GM21528 (cell line): ENCODE data around the gene DCDC2C.

Experiments
- ATAC-seq: cut with Tn5 transposase; IDR thresholded peaks from one replicate; pipeline ENCODE4 v1.9.1; 2021; ENCODE audit warnings: mild to moderate bottlenecking, moderate library complexity; ENCODE audit not compliant: unreplicated experiment, low FRiP score

The DCDC2C gene

DNA sequence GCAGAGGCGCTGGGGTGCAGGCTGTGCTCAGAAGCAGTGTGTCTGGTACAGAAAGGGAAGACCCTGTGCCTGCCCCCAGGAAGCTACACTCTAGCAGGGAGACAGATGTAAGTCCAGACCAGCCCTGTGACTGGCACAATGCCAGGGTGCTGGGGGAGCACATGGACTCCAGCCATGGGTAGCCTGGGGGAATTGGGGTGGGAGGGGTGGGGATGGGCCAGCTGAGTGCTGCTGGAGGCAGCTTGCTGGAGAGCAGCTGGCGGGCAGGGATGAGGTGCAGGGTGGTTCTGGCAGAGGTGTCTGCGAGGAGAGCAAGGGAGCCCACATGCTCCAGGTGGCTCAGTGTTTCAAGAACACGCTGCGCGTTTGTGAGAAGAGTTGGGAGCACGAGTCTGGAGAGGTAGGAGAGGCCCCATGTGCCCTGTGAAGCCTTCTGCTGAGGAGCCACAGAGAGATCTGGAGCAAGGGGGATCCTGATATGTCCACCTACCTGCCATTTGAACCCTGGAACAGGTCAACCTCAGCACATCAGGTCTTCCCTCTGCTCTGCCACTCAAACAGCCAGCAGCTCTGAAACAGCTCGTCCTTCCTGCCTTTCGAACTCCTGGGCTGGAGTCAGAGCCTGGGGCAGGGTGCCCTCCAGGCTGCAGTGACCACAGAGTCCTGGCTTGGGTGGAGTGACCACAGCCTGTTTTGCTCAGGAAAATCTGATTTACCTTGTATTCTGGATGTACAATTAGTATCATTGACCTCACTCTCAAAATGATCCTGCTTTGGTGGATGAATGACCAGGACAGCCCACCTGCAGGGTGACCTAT lies 30.3 kb upstream of the DCDC2C start:
- no peak for ATAC-seq

DNA sequence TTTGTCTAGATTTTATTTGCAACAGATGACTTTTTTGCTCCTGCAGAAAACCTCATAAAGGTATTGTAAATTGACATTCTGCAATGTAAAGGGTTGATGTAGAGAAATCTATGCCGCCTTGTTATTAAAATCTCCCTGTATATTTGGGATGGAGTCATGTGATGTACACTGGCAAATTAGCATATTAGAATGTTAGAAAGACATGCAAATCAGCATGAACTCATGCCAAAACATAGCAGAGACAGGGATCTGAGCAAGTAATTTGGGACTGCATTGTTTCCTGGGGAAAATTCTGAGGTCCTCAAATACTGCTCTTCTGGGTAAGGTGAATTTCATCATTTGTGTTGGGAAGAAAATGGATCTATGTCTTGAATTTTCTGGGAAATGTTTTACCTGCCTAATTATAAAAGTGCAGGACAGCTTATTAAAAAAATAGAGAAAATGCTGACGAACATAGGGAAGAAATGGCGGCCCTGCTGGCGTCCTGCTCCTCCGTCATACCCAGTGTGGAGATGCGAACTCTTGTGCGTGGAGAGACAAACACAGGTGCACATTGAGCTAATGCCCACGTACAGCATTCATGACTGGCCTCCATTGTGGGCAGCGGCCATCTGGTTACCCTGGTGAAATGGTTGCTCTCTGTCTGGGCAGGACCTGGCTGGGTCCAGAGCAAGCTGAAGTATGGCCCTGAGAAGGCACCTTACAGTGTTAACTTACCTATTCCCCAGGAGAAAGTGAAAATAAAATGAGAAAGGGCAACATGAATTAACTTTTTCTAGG lies 29.1 kb upstream of the DCDC2C start:
- no peak for ATAC-seq

DNA sequence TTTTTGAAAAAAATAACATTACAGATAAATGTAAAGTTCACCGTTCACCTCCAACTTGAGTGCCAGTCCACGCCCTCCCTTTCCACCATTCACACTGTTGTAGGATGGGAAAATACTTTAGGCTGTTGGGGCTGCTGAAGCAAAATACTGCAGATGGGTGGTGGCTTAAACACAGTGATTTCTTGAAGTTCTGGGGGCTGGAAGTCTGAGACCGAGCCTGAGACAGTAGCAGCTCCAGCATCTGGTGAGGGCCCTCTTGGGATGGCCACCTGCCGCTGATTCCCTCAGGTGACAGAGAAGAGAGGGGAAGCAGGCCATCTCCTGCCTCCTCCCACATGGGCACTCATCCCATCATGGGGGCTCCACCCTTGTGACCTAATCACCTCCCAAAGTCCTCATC lies 27.7 kb upstream of the DCDC2C start:
- ATAC-seq, result no peak

GRCh38 chr2:3677436-3677835 lies 25.9 kb upstream of the DCDC2C start:
- ATAC-seq, result no peak

GRCh38 chr2:3678212-3678611 lies 25.2 kb upstream of the DCDC2C start:
- ATAC-seq, result no peak

DNA sequence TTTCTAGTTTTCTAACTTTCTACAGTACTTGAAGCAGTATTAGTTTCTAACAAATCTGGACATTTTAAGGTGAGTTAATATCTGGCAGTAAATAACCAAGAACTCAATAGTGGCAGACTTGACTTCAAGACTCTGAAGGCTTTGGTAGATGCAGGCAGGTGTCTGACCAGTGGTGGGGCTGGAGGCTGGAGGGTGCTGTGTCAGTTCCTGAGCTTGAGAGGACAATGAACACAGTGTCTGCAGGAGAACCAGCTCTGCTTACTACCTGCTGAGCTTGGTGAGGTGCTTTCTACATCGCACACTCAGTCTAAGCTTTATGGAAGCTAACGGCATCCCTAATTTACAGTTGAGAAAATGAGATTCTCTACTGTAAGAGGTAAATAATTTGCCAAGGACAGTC lies 24.2 kb upstream of the DCDC2C start:
- ATAC-seq, result no peak

DNA sequence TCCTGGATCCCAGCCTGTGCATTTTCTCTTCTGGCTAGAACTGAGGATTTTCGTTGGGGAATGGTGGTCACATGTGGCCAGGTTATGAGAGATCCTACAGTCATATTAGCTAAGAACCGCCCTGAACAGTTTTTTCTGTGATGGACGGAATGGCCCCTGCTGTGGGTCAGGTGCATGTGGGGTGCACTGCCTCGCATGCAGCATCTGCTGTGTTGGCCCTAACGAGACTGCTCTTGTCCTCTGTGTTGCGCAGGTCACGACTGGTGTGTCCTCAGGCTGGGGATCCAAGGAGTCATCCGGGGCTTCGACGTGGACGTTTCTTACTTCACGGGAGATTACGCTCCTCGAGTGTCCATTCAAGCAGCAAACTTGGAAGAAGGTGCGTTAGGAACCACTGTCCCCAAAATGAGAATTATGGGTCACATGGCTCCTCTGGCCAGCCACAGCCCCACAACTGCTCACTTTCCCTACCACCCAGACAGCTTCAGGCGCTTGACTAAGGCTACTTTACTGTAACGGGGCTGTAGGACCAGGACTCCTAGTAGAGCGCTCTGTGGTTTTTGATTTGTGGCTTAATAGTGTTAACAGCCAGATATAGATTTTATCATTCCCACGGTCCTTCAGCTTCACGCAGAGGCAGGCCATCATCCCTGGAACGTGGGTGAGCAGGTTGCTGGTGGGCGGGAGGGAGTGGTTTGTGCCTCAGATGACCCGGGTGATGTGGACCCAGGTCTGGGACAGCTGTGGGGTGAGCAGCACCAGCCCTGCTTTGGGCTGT lies 23.6 kb upstream of the DCDC2C start:
- ATAC-seq, result no peak

- no peak for ATAC-seq
These were observed 22.6 kb upstream of the DCDC2C start for GRCh38 chr2:3680548-3681345.

- ATAC-seq, result no peak
These were observed 21.8 kb upstream of the DCDC2C start for GRCh38 chr2:3681625-3682024.

DNA sequence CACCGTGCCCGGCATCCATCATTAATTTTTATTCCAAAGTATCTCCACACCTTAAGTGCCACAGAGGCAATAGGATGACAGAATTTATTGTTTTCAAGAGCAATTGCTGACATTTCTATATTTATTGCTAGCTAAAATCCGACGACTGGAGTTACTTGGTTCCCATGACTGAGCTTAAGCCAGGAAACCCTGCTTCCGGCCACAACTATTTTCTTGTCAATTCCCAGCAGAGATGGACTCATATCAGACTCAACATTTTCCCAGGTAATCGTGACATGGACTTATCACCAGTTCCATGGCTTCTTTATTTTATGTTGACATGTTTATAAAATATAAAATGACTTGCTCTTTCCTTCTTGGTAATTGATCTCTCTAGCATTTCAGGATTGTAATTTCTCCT lies 20.6 kb upstream of the DCDC2C start:
- ATAC-seq, result no peak

DNA sequence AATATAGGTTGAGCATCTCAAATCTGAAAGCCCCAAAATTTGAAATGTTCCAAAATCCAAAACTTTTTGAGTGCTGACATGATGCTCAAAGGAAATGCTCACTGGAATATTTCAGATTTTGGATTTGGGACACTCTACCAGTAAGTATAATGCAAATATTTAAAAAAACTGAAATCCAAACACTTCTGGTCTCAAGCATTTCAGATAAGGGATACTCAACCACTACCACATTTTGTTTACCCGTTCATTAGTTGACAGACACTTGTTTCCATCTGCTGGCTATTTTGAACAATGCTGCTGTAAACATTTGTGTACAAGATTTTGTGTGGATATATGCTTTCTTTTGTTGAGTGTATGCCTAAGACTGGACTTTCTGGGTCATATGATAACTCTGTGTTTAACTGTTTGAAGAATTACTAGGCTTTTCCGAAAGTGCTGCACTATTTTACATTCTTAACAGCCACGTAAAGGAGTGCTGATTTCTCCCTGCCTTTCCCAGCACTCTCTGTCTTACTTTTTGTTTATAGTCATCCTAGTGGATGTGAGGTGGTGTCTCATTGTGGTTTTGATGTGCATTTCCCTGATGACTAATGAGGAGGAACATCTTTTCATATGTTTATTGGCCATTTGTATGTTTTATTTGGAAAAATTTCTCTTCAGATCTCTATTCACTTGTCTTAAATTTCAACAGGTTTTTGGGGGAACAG lies 19.5 kb upstream of the DCDC2C start:
- no peak for ATAC-seq

GRCh38 chr2:3689998-3690748 lies 13.2 kb upstream of the DCDC2C start:
- ATAC-seq, result no peak

- ATAC-seq, result no peak
These were observed 11.0 kb upstream of the DCDC2C start for GRCh38 chr2:3692375-3692774.

DNA sequence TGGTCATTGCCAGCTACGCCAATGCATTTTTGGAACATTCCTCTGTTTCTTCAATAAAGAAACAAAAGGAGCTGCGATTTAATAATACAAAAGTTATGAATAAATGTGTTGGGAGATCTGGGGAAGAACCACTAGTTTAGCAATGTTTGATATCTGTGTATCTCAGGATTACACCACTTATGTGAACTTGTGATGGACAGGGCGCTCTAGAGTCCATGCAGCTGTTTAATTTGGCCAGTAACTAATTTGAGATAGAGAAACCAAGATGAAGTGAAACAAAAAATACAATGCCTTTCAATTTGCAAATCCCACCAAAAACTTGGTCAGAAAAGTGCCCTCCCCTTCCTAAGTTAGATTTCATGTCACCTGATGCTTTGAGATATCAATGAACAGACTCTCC lies 6.8 kb upstream of the DCDC2C start:
- ATAC-seq, result no peak

DNA sequence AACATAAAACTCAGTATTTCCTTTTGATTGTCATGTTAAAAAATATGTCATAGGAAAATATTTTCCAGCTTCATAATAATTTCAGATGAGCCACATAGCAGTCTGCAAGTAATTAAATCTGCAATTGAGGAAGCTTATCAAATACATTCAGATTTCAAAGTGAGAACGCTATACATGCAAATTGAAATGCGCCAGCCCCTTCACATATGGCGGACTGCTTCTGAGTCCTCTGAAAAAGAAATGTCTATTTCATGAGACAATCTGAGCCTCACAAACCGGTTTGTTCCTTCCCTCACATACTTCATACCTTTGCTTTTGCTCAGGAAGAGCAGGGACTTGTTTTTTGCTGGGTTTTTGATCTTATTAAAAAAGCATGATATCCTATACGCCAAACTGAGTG lies 2.3 kb upstream of the DCDC2C start:
- no peak for ATAC-seq

DNA sequence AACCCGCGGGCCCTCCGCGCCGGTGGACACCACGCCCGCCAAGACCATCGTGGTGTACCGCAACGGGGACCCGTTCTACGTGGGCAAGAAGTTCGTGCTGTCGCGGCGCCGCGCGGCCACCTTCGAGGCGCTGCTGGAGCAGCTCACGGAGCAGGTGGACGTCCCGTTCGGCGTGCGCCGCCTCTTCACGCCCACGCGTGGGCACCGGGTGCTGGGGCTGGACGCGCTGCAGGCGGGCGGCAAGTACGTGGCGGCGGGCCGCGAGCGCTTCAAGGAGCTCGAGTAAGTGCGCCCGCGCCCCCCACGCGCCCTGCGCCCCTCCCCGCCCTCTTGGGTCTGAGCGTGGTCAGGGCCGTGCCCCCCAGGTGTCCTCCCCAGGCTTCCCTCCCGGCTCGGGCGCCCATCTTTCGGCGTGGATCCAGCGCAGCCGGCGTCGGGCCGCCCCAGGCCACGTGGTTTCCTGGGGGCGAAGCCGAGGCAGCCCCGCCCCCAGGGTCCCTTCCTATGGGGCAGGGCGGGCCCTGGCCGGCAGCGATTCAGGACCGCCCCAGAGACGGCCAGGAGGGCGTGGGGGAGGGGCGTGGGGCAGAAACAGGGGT lies 481 bp downstream of the DCDC2C start:
- ATAC-seq, result no peak

DNA sequence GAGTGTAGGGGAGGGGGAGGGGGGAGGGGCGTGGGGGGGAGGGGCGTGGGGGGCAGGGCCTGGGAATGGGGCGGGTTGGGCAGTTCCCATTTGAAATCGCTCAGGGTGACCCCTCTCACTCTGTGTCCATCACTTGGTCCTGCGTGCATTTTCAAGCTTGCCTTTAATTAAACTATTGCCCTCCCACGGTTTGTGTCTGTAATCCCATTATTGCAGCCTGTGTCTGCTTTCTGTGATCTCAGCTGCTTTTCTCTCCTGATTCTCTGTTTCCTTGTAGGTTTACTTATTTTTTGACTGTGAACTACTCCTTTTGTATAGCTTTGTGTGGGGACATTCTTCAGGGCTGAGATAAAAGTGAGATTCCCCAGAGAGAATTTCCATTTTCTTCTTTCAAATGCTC lies 1.3 kb downstream of the DCDC2C start:
- no peak for ATAC-seq

DNA sequence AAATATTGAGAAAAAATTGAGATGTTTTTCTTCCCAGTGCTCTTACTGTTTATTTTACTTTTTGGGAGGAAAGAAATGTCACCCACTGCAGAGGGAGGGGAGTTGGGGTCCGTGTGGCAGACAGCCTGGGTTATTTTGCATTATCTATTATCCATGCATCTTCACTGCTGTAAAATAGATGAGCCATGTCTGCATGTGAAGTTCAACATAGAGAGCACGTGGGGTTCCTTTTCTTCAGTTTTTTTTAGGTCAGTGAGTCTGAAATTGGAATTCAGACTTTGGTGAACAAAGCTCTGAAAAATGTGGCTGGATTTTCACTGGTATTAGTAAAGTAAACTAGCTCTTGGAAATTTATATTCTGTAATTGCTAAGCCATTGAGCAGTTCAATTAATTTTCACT lies 2.4 kb downstream of the DCDC2C start:
- ATAC-seq, result no peak

DNA sequence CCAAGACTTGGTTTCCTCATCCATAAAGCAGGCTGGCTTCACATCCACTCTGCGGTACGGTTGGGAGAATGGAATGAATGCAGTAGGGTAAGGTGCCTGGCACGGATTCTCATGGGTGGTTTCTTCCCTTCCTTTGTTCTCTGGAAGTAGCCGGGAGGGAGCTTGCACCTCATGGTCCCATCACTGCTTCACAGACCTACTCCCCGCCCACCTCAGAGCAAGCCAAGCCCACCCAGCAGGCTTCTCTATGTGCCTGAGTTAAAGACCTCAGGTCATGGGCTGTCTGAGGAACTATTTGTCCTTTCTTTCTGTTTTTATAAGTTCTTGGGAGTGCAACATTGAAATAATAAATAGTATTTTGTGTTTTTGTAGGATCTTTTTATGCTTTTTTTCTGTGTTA lies 3.5 kb downstream of the DCDC2C start:
- no peak for ATAC-seq
